GM18870 (cell line): ENCODE results near the gene WWOX.

ENCODE experiments used
- ATAC-seq: cut with Tn5 transposase; IDR thresholded peaks from one replicate; pipeline ENCODE4 v1.9.1; 2021; ENCODE audit warnings: moderate library complexity; ENCODE audit not compliant: unreplicated experiment

Gene WWOX

GRCh38 chr16:78140818-78141466, 41.5 kb downstream of the WWOX start:
- no peak for ATAC-seq

- ATAC-seq, result no peak
Observed at GRCh38 chr16:78142788-78143187, 43.3 kb downstream of the WWOX start.

- ATAC-seq, result no peak
Observed at GRCh38 chr16:78146807-78147206, 47.4 kb downstream of the WWOX start.

- ATAC-seq, result no peak
Observed at GRCh38 chr16:78147911-78148401, 48.5 kb downstream of the WWOX start.

GRCh38 chr16:78150233-78150632, 50.8 kb downstream of the WWOX start:
- no peak for ATAC-seq

GRCh38 chr16:78154729-78155461, 55.4 kb downstream of the WWOX start:
- ATAC-seq, result no peak

- ATAC-seq, result no peak
Observed at GRCh38 chr16:78155791-78156345, 56.4 kb downstream of the WWOX start.

GRCh38 chr16:78161023-78161729, 61.7 kb downstream of the WWOX start:
- no peak for ATAC-seq

- ATAC-seq, result no peak
Observed at GRCh38 chr16:78163772-78164670, 64.6 kb downstream of the WWOX start.

- ATAC-seq, result no peak
Observed at GRCh38 chr16:78170494-78170933, 71.1 kb downstream of the WWOX start.

GRCh38 chr16:78175287-78175686, 75.8 kb downstream of the WWOX start:
- ATAC-seq, result no peak

GRCh38 chr16:78176435-78176834, 77.0 kb downstream of the WWOX start:
- ATAC-seq, result no peak

- ATAC-seq, result no peak
Observed at GRCh38 chr16:78177218-78177617, 77.8 kb downstream of the WWOX start.

- ATAC-seq, result no peak
Observed at GRCh38 chr16:78177987-78178386, 78.5 kb downstream of the WWOX start.

GRCh38 chr16:78179666-78180065, 80.2 kb downstream of the WWOX start:
- no peak for ATAC-seq

GRCh38 chr16:78180349-78180748, 80.9 kb downstream of the WWOX start:
- no peak for ATAC-seq

GRCh38 chr16:78183437-78184237, 84.2 kb downstream of the WWOX start:
- ATAC-seq, result no peak

- ATAC-seq, result no peak
Observed at GRCh38 chr16:78184238-78185183, 85.1 kb downstream of the WWOX start.
